ENCODE measurements around the gene IPCEF1. TPM values are rescaled to one million over a fixed set of nuclear protein-coding genes. Genes with fewer than 3 reads are reported as not detected.

IPCEF1 gene
- polyA plus RNA-seq, 1 donor from 2014 or later, result 3.9 TPM

- Histone ChIP-seq H4K20me1 (ENCODE audit: insufficient read depth) (no peaks in the 10 kb centered on the region), H3K4me2 (ENCODE audit: low read length) (no peak overlapping the region), H3K36me3 (ENCODE audit: insufficient read depth, low read length) (no peaks in the 10 kb centered on the region), H3K9me2 (ENCODE audit: insufficient read depth, low read length) (no peaks in the 10 kb centered on the region), H3K27me3 (ENCODE audit: insufficient read depth, low read depth, low read length) (no peaks in the 10 kb centered on the region), H3K27ac (ENCODE audit: low read length) (no peak overlapping the region), H3K79me2 (replicated peaks; ENCODE audit: insufficient read depth, low read length) (no peaks in the 10 kb centered on the region), H3K9me3 (ENCODE audit: low read length) (no peaks in the 10 kb centered on the region), H3F3A (ENCODE audit: insufficient read depth, low read length, poor library complexity, severe bottlenecking) (no peaks in the 10 kb centered on the region), H3K4me3 (ENCODE audit: low read length) (no peak overlapping the region), H3K9ac (ENCODE audit: low read length) (no peak overlapping the region), H2AFZ (ENCODE audit: low read depth, low read length) (no peak overlapping the region)
- no peak for TF ChIP-seq REST (IDR thresholded peaks at IDR 0.05; ENCODE audit: borderline replicate concordance)
- no peak for TF ChIP-seq SMC3 (conservative IDR thresholded peaks at IDR 0.05; ENCODE audit: poor library complexity)
- TF ChIP-seq CTCF (IDR thresholded peaks at IDR 0.05; ENCODE audit: poor library complexity, severe bottlenecking), result no peak
- TF ChIP-seq POLR2AphosphoS5 (IDR thresholded peaks at IDR 0.05), result no peak
- TF ChIP-seq RAD21 (conservative IDR thresholded peaks at IDR 0.05), result no peak
- no peak for TF ChIP-seq EZH2 (IDR thresholded peaks at IDR 0.05; ENCODE audit: borderline replicate concordance, insufficient read depth, low read length, poor library complexity, severe bottlenecking)
- no peak for TF ChIP-seq MXI1 (conservative IDR thresholded peaks at IDR 0.05; ENCODE audit: poor library complexity, severe bottlenecking)
- no peak for TF ChIP-seq EP300 (conservative IDR thresholded peaks at IDR 0.05; ENCODE audit: poor library complexity, severe bottlenecking)
- no peak for TF ChIP-seq TAF1 (IDR thresholded peaks at IDR 0.05; ENCODE audit: low read depth)
Measured at GRCh38 chr6:154268486-154268885, 88.1 kb downstream of the IPCEF1 start.

- H3K27ac ChIP-seq (ENCODE audit: low read length), result no peak overlapping the region
- no peak overlapping the region for H2AFZ ChIP-seq (ENCODE audit: low read depth, low read length)
- no peaks in the 10 kb centered on the region for H3K36me3 ChIP-seq (ENCODE audit: insufficient read depth, low read length)
- H3K9me2 ChIP-seq (ENCODE audit: insufficient read depth, low read length), result no peaks in the 10 kb centered on the region
- H3F3A ChIP-seq (ENCODE audit: insufficient read depth, low read length, poor library complexity, severe bottlenecking), result no peaks in the 10 kb centered on the region
- no peaks in the 10 kb centered on the region for H3K27me3 ChIP-seq (ENCODE audit: insufficient read depth, low read depth, low read length)
- no peaks in the 10 kb centered on the region for H3K9me3 ChIP-seq (ENCODE audit: low read length)
- TF ChIP-seq EP300 (conservative IDR thresholded peaks at IDR 0.05; ENCODE audit: poor library complexity, severe bottlenecking) (no peak), RAD21 (conservative IDR thresholded peaks at IDR 0.05) (no peak), SMC3 (conservative IDR thresholded peaks at IDR 0.05; ENCODE audit: poor library complexity) (no peak), TAF1 (IDR thresholded peaks at IDR 0.05; ENCODE audit: low read depth) (no peak), MXI1 (conservative IDR thresholded peaks at IDR 0.05; ENCODE audit: poor library complexity, severe bottlenecking) (no peak), REST (IDR thresholded peaks at IDR 0.05; ENCODE audit: borderline replicate concordance) (no peak), POLR2AphosphoS5 (IDR thresholded peaks at IDR 0.05) (no peak), CTCF (IDR thresholded peaks at IDR 0.05; ENCODE audit: poor library complexity, severe bottlenecking) (no peak), EZH2 (IDR thresholded peaks at IDR 0.05; ENCODE audit: borderline replicate concordance, insufficient read depth, low read length, poor library complexity, severe bottlenecking) (no peak)
- no peak overlapping the region for H3K4me3 ChIP-seq (ENCODE audit: low read length)
- no peak overlapping the region for H3K4me2 ChIP-seq (ENCODE audit: low read length)
- no peaks in the 10 kb centered on the region for H3K79me2 ChIP-seq (replicated peaks; ENCODE audit: insufficient read depth, low read length)
- H4K20me1 ChIP-seq (ENCODE audit: insufficient read depth), result no peaks in the 10 kb centered on the region
- H3K9ac ChIP-seq (ENCODE audit: low read length), result no peak overlapping the region
Measured at GRCh38 chr6:154267508-154268106, 89.0 kb downstream of the IPCEF1 start.
